Measurements from ENCODE around the gene DNM2. TPM values are rescaled to one million over a fixed set of nuclear protein-coding genes. Genes with fewer than 3 reads are reported as not detected.

DNM2 gene
- total and polyA plus RNA-seq, 9 of the 15 experiments (the other 6 are each of a cell fraction or from before 2014, with no cell fraction given) = 2.2 to 161 (median 72.6) TPM

- TF ChIP-seq, protein P1, sequence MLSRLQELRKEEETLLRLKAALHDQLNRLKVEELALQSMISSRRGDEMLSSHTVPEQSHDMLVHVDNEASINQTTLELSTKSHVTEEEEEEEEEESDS (CRISPR knock-in tag; IDR thresholded peaks at IDR 0.05) = no peak
- TF ChIP-seq FOXJ2 (tag; IDR thresholded peaks at IDR 0.05) = no peak
- TF ChIP-seq KDM4B (IDR thresholded peaks at IDR 0.05; ENCODE audit: borderline replicate concordance in 2 of 2, low read depth in 1 of 2) = no peak
- no peak for TF ChIP-seq ATF1 (CRISPR knock-in tag; IDR thresholded peaks at IDR 0.05)
- TF ChIP-seq ATF1 (tag; IDR thresholded peaks at IDR 0.05) = peak; percentile 44
- no peak for TF ChIP-seq NELFE (IDR thresholded peaks at IDR 0.05; ENCODE audit: insufficient read depth, insufficient read length)
- TF ChIP-seq RBM15 (IDR thresholded peaks at IDR 0.05; ENCODE audit: insufficient read depth, low read length) = no peak
- TF ChIP-seq ZBTB11 (CRISPR knock-in tag; IDR thresholded peaks at IDR 0.05) = no peak
- TF ChIP-seq NR0B1 (IDR thresholded peaks at IDR 0.05; ENCODE audit: partially characterized antibody) = no peak
- TF ChIP-seq ZNF408 (CRISPR knock-in tag; IDR thresholded peaks at IDR 0.05; ENCODE audit: low read depth) = no peak
- 0 out of 2 replicates have a peak, but pooled peaks have one; percentile 56 for TF ChIP-seq HNRNPL (IDR thresholded peaks at IDR 0.05; ENCODE audit: low read depth, low read length)
- TF ChIP-seq, protein P2, sequence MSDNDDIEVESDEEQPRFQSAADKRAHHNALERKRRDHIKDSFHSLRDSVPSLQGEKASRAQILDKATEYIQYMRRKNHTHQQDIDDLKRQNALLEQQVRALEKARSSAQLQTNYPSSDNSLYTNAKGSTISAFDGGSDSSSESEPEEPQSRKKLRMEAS (CRISPR knock-in tag; IDR thresholded peaks at IDR 0.05) = 0 out of 2 replicates have a peak, but pooled peaks have one; percentile 19
- TF ChIP-seq ZNF41 (CRISPR knock-in tag; conservative IDR thresholded peaks at IDR 0.05) = no peak
- no peak for TF ChIP-seq MCM5 (IDR thresholded peaks at IDR 0.05; ENCODE audit: low read depth)
- TF ChIP-seq CCAR2 (IDR thresholded peaks at IDR 0.05; ENCODE audit: low read depth, low read length) = no peak
- peak; percentile 83 for TF ChIP-seq MYNN (IDR thresholded peaks at IDR 0.05)
- TF ChIP-seq MYNN (CRISPR knock-in tag; IDR thresholded peaks at IDR 0.05) = no peak
- TF ChIP-seq, protein P3, sequence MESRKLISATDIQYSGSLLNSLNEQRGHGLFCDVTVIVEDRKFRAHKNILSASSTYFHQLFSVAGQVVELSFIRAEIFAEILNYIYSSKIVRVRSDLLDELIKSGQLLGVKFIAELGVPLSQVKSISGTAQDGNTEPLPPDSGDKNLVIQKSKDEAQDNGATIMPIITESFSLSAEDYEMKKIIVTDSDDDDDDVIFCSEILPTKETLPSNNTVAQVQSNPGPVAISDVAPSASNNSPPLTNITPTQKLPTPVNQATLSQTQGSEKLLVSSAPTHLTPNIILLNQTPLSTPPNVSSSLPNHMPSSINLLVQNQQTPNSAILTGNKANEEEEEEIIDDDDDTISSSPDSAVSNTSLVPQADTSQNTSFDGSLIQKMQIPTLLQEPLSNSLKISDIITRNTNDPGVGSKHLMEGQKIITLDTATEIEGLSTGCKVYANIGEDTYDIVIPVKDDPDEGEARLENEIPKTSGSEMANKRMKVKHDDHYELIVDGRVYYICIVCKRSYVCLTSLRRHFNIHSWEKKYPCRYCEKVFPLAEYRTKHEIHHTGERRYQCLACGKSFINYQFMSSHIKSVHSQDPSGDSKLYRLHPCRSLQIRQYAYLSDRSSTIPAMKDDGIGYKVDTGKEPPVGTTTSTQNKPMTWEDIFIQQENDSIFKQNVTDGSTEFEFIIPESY (CRISPR knock-in tag; IDR thresholded peaks at IDR 0.05) = no peak
- TF ChIP-seq CREB5 (CRISPR knock-in tag; IDR thresholded peaks at IDR 0.05) = no peak
Observed at GRCh38 chr19:10748927-10749434, 31.1 kb downstream of the DNM2 start (continued).
